Liver (tissue), 3 donors: ENCODE measurements around the gene LEMD3.

Experiments
- ATF3 ChIP-seq: IDR thresholded peaks from 2 replicates; pipeline ENCODE4 v1.6.1; 2016; ENCODE audit warnings: antibody characterized with exemption
- CTCF ChIP-seq: fragments of 150-350 bp; IDR thresholded peaks from 2 replicates; pipeline ENCODE4 v1.5.1; 2017; ENCODE audit warnings: improper control_type of control experiment, low read depth, low read length; ENCODE audit not compliant: missing input control
- FOXA1 ChIP-seq: IDR thresholded peaks from 2 replicates; pipeline ENCODE4 v1.6.1; 2016; ENCODE audit warnings: antibody characterized with exemption
- GABPA ChIP-seq, 2 donors: IDR thresholded peaks in 1 of 2; conservative IDR thresholded peaks in 1 of 2; 2 replicates each; pipeline ENCODE4 v1.6.1; 2016; ENCODE audit warnings: antibody characterized with exemption in 2 of 2, mild to moderate bottlenecking in 1 of 2, moderate library complexity in 1 of 2
- JUND ChIP-seq, 2 donors: IDR thresholded peaks; 2 replicates each; pipeline ENCODE4 v1.6.1; 2016; ENCODE audit warnings: antibody characterized with exemption in 2 of 2
- MAX ChIP-seq: IDR thresholded peaks from 2 replicates; pipeline ENCODE4 v1.6.1; 2016; ENCODE audit warnings: antibody characterized with exemption
- RAD21 ChIP-seq, 2 donors: IDR thresholded peaks; 2 replicates each; pipeline ENCODE4 v1.6.1; 2016; ENCODE audit warnings: antibody characterized with exemption in 2 of 2, mild to moderate bottlenecking in 2 of 2
- REST ChIP-seq: IDR thresholded peaks from 2 replicates; pipeline ENCODE4 v1.6.1; 2016; ENCODE audit warnings: antibody characterized with exemption, mild to moderate bottlenecking
- RXRA ChIP-seq, 2 donors: IDR thresholded peaks; 2 replicates each; pipeline ENCODE4 v1.6.1; 2017 to 2018; ENCODE audit warnings: antibody characterized with exemption in 2 of 2, mild to moderate bottlenecking in 1 of 2
- SP1 ChIP-seq: IDR thresholded peaks from 2 replicates; pipeline ENCODE4 v1.6.1; 2018; ENCODE audit warnings: antibody characterized with exemption, mild to moderate bottlenecking
- TAF1 ChIP-seq: conservative IDR thresholded peaks from 2 replicates; pipeline ENCODE4 v1.6.1; 2016; ENCODE audit warnings: antibody characterized with exemption, mild to moderate bottlenecking
- YY1 ChIP-seq: IDR thresholded peaks from 2 replicates; pipeline ENCODE4 v1.6.1; 2016; ENCODE audit warnings: antibody characterized with exemption, mild to moderate bottlenecking
- ZBTB33 ChIP-seq: IDR thresholded peaks from 2 replicates; pipeline ENCODE4 v1.6.1; 2016; ENCODE audit warnings: antibody characterized with exemption
- donor health status: healthy.
- donor health status: healthy.

- no peak for TF ChIP-seq CTCF
- TF ChIP-seq MAX, result no peak
- no peak for TF ChIP-seq REST
- no peak for TF ChIP-seq RAD21 (IDR thresholded peaks at IDR 0.05)
- TF ChIP-seq JUND (IDR thresholded peaks at IDR 0.05), result no peak
- TF ChIP-seq ATF3, result no peak
- no peak for TF ChIP-seq ZBTB33
- TF ChIP-seq SP1, result no peak
- no peak for TF ChIP-seq YY1
- no peak for TF ChIP-seq FOXA1
- TF ChIP-seq TAF1, result no peak
- TF ChIP-seq GABPA (IDR thresholded peaks at IDR 0.05 in 1 of 2, conservative IDR thresholded peaks at IDR 0.05 in 1 of 2), result no peak
- no peak for TF ChIP-seq RXRA (IDR thresholded peaks at IDR 0.05)
Measured at GRCh38 chr12:65147312-65147905, 22.0 kb upstream of the LEMD3 start.
